ENCODE data around the gene FASN. TPM values are rescaled to one million over a fixed set of nuclear protein-coding genes. Genes with fewer than 3 reads are reported as not detected.

Gene FASN
- total and polyA plus RNA-seq, 2 donors (not counting 1 experiment from before 2014, with no cell fraction given), result 19.4 to 35.6 TPM

- POLR2A ChIA-PET, result interaction anchor here (0.5 to 0.9 kb wide), 2 partner anchors 9 to 306 kb away, joined by 3 to 6 read pairs; partner anchors contain the start of genes CENPX and LRRC45
- peaks cover 0 to 10% (median 0%) of the 10 kb centered on the region in 3 donors for H3K9me3 ChIP-seq (ENCODE audit: control extremely low read depth in 1 of 3, control insufficient read depth in 2 of 3, insufficient read depth in 1 of 3, low read length in 2 of 3)
- Mint-ChIP-seq H3K4me1 (peaks cover 21% of the 10 kb centered on the region), H3K9me3 (ENCODE audit: insufficient read depth) (no peaks in the 10 kb centered on the region), H3K27ac (peak within 1 kb of the TSS; percentile 41), H3K27me3 (no peaks in the 10 kb centered on the region), H3K4me3 (peak within 1 kb of the TSS; percentile 89)
- DNase-seq (no peak), ATAC-seq (ENCODE audit: low read depth) (no peak)
- peaks cover 23 to 27% of the 10 kb centered on the region in 2 donors for H3K4me1 ChIP-seq (ENCODE audit: control insufficient read depth in 2 of 2, insufficient read depth in 2 of 2, low read length in 2 of 2)
- peak within 1 kb of the TSS in 4 of 5 experiments; percentile 45 to 59 (median 54) for H3K4me3 ChIP-seq (ENCODE audit: control extremely low read depth in 1 of 5, extremely low read depth in 1 of 5, insufficient read depth in 1 of 5, low read depth in 2 of 5, low read length in 4 of 5)
- CTCF ChIA-PET, result interaction anchor here (0.9 to 3.0 kb wide), 4 partner anchors 19 to 124 kb away, joined by 3 to 41 read pairs (median 11); no protein-coding TSS in a partner anchor
- peaks cover 48% of the 10 kb centered on the region for H4K20me1 ChIP-seq (ENCODE audit: control insufficient read depth, insufficient read depth, low read length, poor library complexity, severe bottlenecking)
- H3K79me2 ChIP-seq (ENCODE audit: control insufficient read depth, insufficient read depth, low read length), result peaks cover 8% of the 10 kb centered on the region
- no peak within 1 kb of the TSS for H3K27ac ChIP-seq (ENCODE audit: low read length in 2 of 2)
- no peaks in the 10 kb centered on the region for H3K36me3 ChIP-seq (replicated peaks in 1 of 2; ENCODE audit: control extremely low read depth in 1 of 2, control insufficient read depth in 1 of 2, extremely low read depth in 1 of 2, insufficient read depth in 2 of 2, low read length in 1 of 2)
- H3K27me3 ChIP-seq (replicated peaks in 1 of 4; ENCODE audit: control extremely low read depth in 1 of 4, control insufficient read depth in 3 of 4, insufficient read depth in 4 of 4, low read length in 3 of 4), result peaks cover 0 to 39% (median 3%) of the 10 kb centered on the region in 4 experiments
- peak within 1 kb of the TSS; percentile 72 for H2AFZ ChIP-seq (ENCODE audit: insufficient read depth, low read depth, low read length, poor library complexity, severe bottlenecking)
- no peak for TF ChIP-seq CTCF (IDR thresholded peaks at IDR 0.05)
- no peak for TF ChIP-seq EZH2 (IDR thresholded peaks at IDR 0.05; ENCODE audit: borderline replicate concordance, insufficient read depth, low read depth, low read length, poor library complexity, severe bottlenecking)
- H3K4me2 ChIP-seq (replicated peaks; ENCODE audit: low read depth, low read length, poor library complexity, severe bottlenecking), result peak within 1 kb of the TSS; percentile 97
- intact Hi-C loops (cut with micrococcal nuclease), result loop anchor here (10.0 kb wide), 1 partner anchor 523 kb away; no protein-coding TSS in a partner anchor
- H3K9ac ChIP-seq (ENCODE audit: low read length), result peak within 1 kb of the TSS; percentile 59
- under 1% methylated on average over 91 of the region's 96 CpGs for WGBS (ENCODE audit: insufficient coverage)
Observed at GRCh38 chr17:82031303-82031884, 66.6 kb downstream of the FASN start, which contains the start of gene RAC3. TSS of gene RAC3 (plus strand) at chr17:82031678. CDS start at chr17:82031762, 84 bp downstream.

All from B cell (primary cell).